CMK (cell line): ENCODE results near the gene SSU72.
"Not testable (repeated sequence)": the region's sequence is repeated elsewhere in the genome, so short reads cannot be mapped to it uniquely, and the experiment has no call there.

ENCODE experiments used
- DNase-seq: peaks from one replicate; pipeline ENCODE4 v3.0.0-alpha.2; 2010; ENCODE audit warnings: low read depth

SSU72 gene

DNA sequence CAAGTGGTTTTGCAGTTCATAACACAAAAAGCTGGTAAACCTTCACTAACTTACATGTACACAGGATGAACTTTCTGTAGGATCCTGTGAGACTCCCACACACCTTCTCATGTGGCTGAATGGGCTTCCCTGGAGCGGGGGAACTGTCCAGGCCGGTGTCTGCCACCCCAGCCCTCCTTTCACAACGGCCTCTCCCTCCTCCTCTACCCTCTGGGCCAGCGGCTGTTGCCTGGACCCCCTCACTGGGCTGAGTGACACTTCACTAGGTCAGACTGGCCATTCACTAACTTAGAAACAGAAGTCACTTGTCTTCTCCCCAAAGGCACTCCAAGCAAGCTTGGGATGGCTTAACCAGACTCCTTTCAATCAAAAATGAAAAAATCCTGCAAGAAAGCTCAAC lies 16.1 kb downstream of the SSU72 start:
- no peak for DNase-seq

DNA sequence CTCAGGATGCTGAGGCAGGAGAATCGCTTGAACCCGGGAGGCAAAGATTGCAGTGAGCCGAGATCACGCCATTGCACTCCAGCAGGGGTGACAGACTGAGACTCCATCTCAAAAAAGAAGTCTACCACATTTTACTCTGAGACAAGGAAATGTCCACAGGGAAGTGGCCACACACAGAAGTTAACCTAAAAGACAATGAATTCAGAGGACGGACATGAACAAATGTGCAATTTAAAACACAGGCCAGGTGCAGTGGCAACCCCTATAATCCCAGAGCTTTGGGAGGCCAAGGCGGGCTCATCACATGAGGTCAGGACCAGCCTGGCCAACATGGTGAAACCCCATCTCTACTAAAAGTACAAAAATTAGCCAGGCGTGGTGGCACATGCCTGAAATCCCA lies 17.0 kb downstream of the SSU72 start:
- not testable (repeated sequence) for DNase-seq

DNA sequence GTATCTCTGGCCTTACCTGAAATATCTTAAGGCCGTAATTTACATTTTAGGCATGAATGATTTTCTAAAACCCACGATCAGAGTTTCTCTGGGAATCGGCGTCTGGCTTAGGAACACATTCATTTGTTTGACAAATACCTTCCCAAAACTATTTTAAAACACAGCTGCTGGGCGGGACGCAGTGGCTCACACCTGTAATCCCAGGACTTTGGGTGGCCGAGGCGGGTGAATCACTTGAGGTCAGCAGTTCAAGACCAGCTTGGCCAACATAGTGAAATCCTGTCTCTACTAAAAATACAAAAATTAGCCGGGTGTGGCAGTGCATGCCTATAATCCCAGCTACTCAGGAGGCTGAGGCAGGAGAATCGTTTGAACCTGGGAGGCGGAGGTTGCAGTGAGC lies 17.7 kb downstream of the SSU72 start:
- not testable (repeated sequence) for DNase-seq

- no peak for DNase-seq
These were observed 18.2 kb downstream of the SSU72 start for GRCh38 chr1:1556505-1556904.

GRCh38 chr1:1554926-1555915 lies 19.4 kb downstream of the SSU72 start:
- no peak for DNase-seq

DNA sequence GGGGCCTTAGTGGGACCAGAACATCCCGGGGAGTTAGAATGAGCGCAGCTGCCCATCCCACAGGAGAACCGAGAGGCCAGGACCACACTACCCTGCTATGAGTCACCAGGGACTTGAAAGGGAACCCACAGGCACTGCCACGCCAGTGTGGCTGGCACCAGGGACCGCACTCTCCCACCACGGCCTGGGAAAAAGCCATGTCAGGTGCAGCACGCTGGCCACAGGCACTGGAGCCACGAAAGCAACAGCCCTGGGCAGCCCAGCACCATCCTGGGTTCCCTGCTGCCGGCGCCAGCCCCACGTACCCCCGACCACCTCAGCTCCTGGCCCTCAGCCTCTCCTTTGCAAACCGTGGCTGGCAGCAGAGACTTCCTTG lies 20.1 kb downstream of the SSU72 start:
- no peak for DNase-seq

DNA sequence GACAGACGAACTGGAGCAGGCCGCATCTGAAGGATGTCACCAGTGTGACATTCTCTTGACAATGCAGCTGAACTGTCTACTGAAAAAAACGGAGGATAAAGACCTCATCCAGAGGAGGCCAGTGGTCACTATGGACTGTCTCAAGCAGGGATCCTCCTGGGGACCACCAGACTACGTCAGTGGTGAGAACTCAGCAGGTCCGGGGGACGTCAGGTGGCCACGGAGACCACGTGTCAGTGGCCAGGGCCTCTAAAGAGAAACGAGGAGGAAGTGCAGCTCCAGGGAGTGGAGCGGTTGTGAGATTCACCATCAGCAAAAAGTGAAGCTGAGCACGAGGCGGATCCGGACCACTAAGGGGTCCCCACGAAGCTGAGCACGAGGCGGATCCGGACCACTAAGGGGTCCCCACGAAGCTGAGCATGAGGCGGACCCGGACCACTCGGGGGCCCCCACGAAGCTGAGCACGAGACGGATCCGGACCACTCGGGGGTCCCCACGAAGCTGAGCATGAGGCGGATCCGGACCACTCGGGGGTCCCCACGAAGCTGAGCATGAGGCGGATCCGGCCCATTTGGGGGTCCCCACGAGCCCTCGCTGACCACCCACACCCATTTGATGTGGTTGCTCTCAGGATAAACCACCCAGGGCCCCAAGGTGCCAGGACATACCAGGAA lies 20.7 kb downstream of the SSU72 start:
- DNase-seq, result no peak

- no peak for DNase-seq
These were observed 22.4 kb downstream of the SSU72 start for GRCh38 chr1:1552263-1552639.

DNA sequence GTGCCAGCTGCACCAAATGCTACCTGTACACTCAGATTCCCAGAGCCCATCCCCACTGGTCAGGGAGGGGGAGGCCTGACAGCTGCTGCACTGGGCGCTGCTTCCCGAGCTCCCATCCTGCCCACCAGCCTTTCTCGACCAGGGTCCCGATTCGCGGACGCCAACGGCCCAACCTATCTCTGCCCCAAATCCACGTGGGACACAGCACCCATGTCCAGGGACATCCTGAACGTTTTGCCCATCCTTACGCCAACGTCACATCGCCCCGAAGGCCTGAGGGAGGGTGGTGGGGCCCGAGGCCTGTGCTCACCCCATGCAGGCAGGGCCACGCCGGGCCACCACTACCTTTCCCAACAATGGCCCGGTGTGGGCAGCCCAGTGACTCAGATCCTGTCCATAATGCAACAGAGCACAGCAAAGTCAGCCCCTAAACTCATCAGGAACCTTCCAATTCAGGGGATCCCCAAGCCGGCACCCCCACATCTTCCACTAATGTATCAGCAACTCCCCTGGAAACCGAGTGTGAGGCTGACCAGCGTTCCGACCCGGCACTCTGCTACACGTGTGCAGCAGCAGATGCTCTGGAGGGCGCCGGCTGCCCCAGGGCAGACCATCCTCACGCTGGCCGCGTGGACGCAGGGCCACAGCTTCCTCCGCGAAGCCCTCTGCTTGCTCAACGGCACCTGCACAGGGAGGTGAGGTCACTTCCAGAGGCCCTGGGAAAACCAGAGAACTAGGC lies 23.0 kb downstream of the SSU72 start:
- no peak for DNase-seq

GRCh38 chr1:1550591-1551432 lies 23.9 kb downstream of the SSU72 start:
- DNase-seq, result no peak

GRCh38 chr1:1550087-1550486 lies 24.6 kb downstream of the SSU72 start:
- no peak for DNase-seq

DNA sequence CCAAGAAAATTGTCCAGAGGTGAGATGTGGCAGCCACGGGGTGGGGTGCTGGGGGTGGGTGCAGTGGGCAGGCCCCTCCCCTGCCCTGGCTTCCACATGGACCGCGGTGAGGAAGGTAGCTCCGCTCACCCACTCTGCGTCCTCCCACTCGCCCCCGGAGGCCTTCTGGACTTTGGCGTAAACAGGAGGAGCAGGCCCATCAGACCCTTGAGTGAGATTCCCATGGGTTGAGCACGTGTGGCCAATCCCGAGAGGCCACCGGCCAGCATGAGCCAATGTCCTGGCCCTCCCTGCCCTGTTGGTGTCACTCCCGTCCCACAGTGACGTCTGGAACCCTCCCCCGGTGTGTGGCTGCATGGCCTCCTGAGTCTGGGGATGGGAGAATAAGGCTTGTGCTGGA lies 26.1 kb downstream of the SSU72 start:
- DNase-seq, result no peak

DNA sequence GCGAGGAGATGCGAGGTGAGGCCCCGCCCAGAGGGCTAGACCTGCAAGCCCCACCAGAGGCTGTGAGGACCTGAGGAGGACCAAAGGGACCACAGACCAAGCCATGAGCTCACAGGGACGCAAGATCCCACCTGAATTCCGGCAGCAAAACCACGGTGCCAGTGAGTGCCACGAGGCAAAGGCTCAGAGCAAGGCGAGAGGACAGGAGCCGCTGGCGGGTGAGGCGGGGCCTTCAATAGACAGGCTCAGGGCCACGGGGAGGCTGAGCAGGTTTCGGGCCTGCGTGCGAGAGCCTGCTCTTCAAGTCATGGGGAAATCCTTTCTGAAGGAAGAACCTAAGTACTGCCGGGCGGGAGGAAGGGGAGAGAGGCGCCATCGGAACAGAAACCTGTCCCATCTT lies 27.2 kb downstream of the SSU72 start:
- no peak for DNase-seq

DNA sequence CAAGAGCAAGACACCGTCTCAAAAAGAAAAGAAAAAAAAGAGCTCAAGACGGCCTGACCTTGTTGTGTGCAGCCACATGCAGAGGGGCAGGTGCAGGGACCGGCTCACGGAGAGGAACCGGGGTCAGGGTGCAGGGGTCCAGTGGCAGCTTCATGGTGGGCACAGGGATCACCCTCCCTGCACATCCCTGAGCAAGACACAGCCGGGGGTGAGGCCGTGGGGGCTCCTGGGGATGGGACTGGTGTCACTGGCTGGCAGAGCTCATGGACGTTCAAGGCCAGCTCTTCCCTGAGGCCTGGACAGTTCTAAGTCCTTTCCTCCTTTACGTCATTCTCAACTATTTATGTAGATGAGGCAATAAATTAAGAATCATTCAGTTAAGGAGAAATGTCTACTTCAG lies 27.7 kb downstream of the SSU72 start:
- DNase-seq, result no peak

DNA sequence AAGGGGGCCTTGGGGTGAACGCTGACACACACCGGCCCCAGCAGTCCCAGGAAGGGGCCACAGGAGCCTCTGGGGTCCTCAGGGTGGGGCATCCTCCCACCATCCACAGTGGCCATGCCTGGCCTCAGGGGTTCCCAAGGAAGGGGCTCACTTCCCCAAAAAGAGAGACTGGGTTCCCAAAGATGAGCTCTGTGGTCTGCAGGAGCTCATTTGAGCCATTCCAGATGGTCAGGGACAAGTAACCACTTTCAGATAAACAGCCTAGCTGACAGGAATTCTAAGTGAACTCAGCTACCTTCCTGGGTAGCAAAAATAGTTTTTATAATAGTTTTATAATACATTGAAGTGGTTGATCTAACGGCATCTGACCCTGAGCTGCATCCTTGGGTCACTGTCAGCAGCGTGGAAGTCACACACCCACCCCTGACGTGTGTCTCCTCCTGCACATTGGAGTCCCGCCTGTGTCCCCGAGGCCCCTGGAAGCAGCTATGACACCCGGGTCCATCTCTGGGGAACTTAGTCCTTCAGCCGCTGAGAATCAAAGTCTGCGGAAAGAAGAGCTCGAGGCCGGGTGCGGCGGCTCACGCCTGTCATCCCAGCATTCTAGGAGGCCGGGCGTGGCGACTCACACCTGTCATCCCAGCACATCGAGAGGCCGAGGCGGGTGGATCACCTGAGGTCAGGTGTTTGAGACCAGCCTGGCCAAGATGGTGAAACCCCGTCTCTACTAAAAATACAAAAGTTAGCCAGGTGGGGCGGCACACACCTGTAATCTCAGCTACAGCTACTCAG lies 28.5 kb downstream of the SSU72 start:
- no peak for DNase-seq

DNA sequence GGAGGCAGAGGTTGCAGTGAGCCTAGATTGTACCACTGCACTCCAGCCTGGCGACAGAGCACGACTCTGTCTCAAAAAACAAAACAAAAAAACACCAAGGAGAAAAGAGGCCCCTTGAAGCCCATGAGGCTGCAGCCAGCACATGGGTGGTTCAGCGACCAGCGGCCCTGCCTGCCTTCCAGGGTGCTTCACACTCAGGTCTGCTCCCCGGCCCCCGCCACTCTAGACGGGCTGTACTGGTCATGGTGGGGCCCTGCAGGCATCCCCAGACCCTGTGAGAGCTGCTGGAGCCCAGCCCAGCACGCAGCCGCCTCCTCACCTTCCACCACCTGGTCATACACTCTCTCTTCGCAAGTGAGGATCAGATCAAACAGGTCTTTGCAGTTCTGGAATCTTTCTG lies 30.1 kb downstream of the SSU72 start:
- DNase-seq, result no peak

DNA sequence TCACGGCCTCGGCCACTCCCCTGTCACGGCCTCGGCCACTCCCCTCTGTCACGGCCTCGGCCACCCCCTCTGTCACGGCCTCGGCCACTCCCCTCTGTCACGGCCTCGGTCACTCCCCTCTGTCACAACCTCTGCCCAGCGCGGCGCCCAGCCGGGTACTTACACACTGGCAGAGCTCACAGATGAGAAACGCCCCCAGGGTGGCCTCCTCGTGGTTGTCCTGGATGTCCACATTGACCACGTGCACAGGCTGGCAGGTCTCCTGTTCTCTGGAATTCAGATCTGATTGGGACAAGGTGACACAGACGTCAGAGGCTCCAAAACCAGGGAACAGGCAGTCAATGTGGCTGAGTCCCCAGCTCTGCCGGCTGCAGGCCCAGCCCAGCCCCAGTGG lies 31.0 kb downstream of the SSU72 start:
- DNase-seq, result no peak

DNA sequence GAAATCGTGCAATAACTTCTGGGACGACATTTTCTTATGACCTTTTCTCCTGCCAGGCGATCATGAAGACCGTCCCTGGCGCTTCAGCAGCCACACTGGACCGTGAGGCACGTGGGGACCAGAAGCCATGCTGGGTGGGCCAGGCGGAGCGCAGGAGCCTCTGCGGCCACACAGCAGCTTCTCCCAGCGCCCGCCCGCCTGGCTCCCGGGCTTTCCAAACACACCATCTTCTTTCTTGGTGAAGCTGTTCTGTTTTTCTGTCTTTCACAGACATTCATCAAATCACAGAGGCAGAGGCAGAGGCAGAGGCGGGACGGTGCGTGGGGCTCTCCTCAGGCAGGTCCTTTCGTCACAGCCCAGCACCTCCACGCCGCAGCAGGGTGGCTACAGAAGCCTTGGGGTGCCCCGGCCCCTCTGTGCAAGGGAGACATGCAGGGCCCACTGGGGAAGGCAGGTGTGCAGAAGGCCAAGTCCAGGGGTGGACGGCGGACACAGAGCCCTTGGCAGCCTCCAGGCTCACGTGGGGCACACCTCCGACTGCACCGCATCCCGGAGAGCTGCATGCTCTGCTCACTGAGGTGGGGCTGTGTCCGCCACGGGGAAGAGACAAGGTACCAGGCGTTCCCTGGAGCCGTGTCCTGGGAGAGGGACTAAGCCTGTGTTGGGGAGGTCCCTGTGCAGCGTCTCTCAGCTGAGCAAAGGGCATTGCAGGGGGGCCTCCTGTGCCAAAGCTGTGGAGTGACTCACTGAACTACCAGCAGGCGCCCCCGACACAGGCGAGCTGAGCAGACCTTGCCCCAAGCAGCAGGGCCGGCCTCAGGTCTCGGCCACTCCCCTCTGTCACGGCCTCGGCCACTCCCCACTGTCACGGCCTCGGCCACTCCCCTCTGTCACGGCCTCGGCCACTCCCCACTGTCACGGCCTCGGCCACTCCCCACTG lies 31.6 kb downstream of the SSU72 start:
- DNase-seq, result no peak

GRCh38 chr1:1541956-1542765 lies 32.5 kb downstream of the SSU72 start:
- DNase-seq, result no peak
